SK-MEL-5 (cell line): ENCODE data around the gene ATXN2L. TPM values are rescaled to one million over a fixed set of nuclear protein-coding genes. Genes with fewer than 3 reads are reported as not detected.
"Not testable (repeated sequence)": the region's sequence is repeated elsewhere in the genome, so short reads cannot be mapped to it uniquely, and the experiment has no call there.

Source experiments
- DNase-seq: peaks from one replicate; pipeline ENCODE4 v3.0.0-alpha.2; 2016; ENCODE audit warnings: low read depth, low spot score
- in situ Hi-C: cut with HindIII; loops from 2 replicates; pipeline ENCODE4 v1.10.0; 2016; ENCODE audit warnings: low sequenced_read_pairs, high pct_unique_total_duplicates, low pct_unique_long_range_greater_than_20kb
- polyA plus RNA-seq, 2 experiments: library from polyadenylated mRNA; depleted of rRNA; stranded (reverse); fragments of >200 nt; gene quantifications; 2 replicates each; pipeline ENCODE4 v1.2.3, GENCODE V29; 2015
- total RNA-seq: library from RNA; depleted of rRNA; stranded (reverse); fragments of >200 nt; shearing (Covaris generic); gene quantifications from 2 replicates; pipeline ENCODE4 v1.2.3, GENCODE V29; 2014; rRNA removed

ATXN2L gene
- 30.9 and 36.4 TPM in 2 replicates for total RNA-seq
- 112 and 181 TPM in 2 replicates for polyA plus RNA-seq (2015; cell fraction: cytosol; rRNA removed)
- 230 and 288 TPM in 2 replicates for polyA plus RNA-seq (2015; cell fraction: nucleus; rRNA removed)

- in situ Hi-C loops, result no loop called here
- peak; percentile 92 for DNase-seq
These were observed at the start of gene ATXN2L for GRCh38 chr16:28822520-28823290. Gene ATXN2L, plus strand, starts transcription at chr16:28822999. Its CDS starts 261 bp downstream, at chr16:28823260.

GRCh38 chr16:28781697-28782096, 41.1 kb upstream of the ATXN2L start:
- in situ Hi-C loops, result not testable (repeated sequence)

GRCh38 chr16:28782357-28782756, 40.4 kb upstream of the ATXN2L start:
- in situ Hi-C loops, DNase-seq: not testable (repeated sequence)

More at GRCh38 chr16:28781697-28782096, 41.1 kb upstream of the ATXN2L start:
- not testable (repeated sequence) for DNase-seq

- DNase-seq, result peak; percentile 84
- in situ Hi-C loops, result not testable (repeated sequence)
These were observed 20.4 kb upstream of the ATXN2L start for GRCh38 chr16:28802235-28803019.

GRCh38 chr16:28807445-28808120, 15.2 kb upstream of the ATXN2L start:
- DNase-seq, in situ Hi-C loops: not testable (repeated sequence)

GRCh38 chr16:28820016-28820415, 2.8 kb upstream of the ATXN2L start:
- DNase-seq, result no peak
- in situ Hi-C loops, result no loop called here

GRCh38 chr16:28820546-28820945, 2.3 kb upstream of the ATXN2L start:
- DNase-seq, in situ Hi-C loops: not testable (repeated sequence)

GRCh38 chr16:28821874-28822519, 802 bp upstream of the ATXN2L start:
- DNase-seq, result no peak
- in situ Hi-C loops, result no loop called here

GRCh38 chr16:28823291-28823872, 583 bp downstream of the ATXN2L start:
- DNase-seq, result no peak
- in situ Hi-C loops, result no loop called here

GRCh38 chr16:28823873-28824716, 1.3 kb downstream of the ATXN2L start:
- DNase-seq, result peak; percentile 95
- in situ Hi-C loops, result no loop called here

GRCh38 chr16:28824717-28824973, 1.8 kb downstream of the ATXN2L start:
- no peak for DNase-seq
- in situ Hi-C loops, result no loop called here

GRCh38 chr16:28826141-28826540, 3.3 kb downstream of the ATXN2L start:
- in situ Hi-C loops, result no loop called here

GRCh38 chr16:28829747-28830146, 6.9 kb downstream of the ATXN2L start:
- in situ Hi-C loops, result no loop called here

More at GRCh38 chr16:28826141-28826540, 3.3 kb downstream of the ATXN2L start:
- DNase-seq, result no peak

GRCh38 chr16:28830531-28830930, 7.7 kb downstream of the ATXN2L start:
- no peak for DNase-seq
- in situ Hi-C loops, result no loop called here

More at GRCh38 chr16:28829747-28830146, 6.9 kb downstream of the ATXN2L start:
- DNase-seq, result no peak

GRCh38 chr16:28834349-28834748, 11.6 kb downstream of the ATXN2L start:
- in situ Hi-C loops, result no loop called here
- no peak for DNase-seq
